A673 (cell line): Measurements from ENCODE around the gene ORAI3. TPM values are rescaled to one million over a fixed set of nuclear protein-coding genes. Genes with fewer than 3 reads are reported as not detected.

Source experiments
- BruUV-seq: library from RNA; stranded (reverse); fragments of 400-500 nt; replicated peaks from 2 replicates; lab custom pipeline; 2021; lab: Mats Ljungman, UMichigan
- CTCF ChIA-PET: fragments of 300-600 bp; sonication (Branson Sonifier 250); formaldehyde crosslinking; loops from one replicate; lab custom pipeline; 2022; ENCODE audit warnings: antibody characterized with exemption; lab: Charles Lee
- POLR2A ChIA-PET: fragments of 300-600 bp; sonication (Branson Sonifier 250); formaldehyde crosslinking; loops from one replicate; lab custom pipeline; 2022; ENCODE audit warnings: antibody characterized with exemption; ENCODE audit not compliant: low non-redundant PET; lab: Charles Lee
- DNase-seq: peaks from one replicate; pipeline ENCODE4 v3.0.0-alpha.2; 2015; ENCODE audit warnings: low spot score
- H3K27ac ChIP-seq: fragments of 200-600 bp; sonication (generic); 2 replicates; pipeline ENCODE4 v1.5.1; 2016; ENCODE audit warnings: mixed run types, low read depth, mild to moderate bottlenecking, mixed read lengths, antibody characterized with exemption, low read length; ENCODE audit not compliant: poor library complexity, severe bottlenecking
- H3K27me3 ChIP-seq: fragments of 200-600 bp; sonication (generic); replicated peaks from 2 replicates; pipeline ENCODE4 v1.6.1; 2017; ENCODE audit warnings: mixed run types, low read depth, mild to moderate bottlenecking, mixed read lengths, antibody characterized with exemption, low read length; ENCODE audit not compliant: insufficient read depth, poor library complexity
- H3K36me3 ChIP-seq: fragments of 200-600 bp; sonication (generic); 2 replicates; pipeline ENCODE4 v1.6.1; 2016; ENCODE audit warnings: mixed run types, mild to moderate bottlenecking, mixed read lengths, antibody characterized with exemption, low read length; ENCODE audit not compliant: insufficient read depth, poor library complexity, severe bottlenecking
- H3K4me1 ChIP-seq: fragments of 200-600 bp; sonication (generic); 2 replicates; pipeline ENCODE4 v1.6.1; 2017; ENCODE audit warnings: mixed run types, mild to moderate bottlenecking, mixed read lengths, antibody characterized with exemption, low read length; ENCODE audit not compliant: insufficient read depth, poor library complexity, severe bottlenecking
- H3K4me3 ChIP-seq: fragments of 200-600 bp; sonication (generic); 2 replicates; pipeline ENCODE4 v1.5.1; 2016; ENCODE audit warnings: low read depth, mixed run types, mild to moderate bottlenecking, mixed read lengths, low read length; ENCODE audit not compliant: poor library complexity, severe bottlenecking
- H3K9me3 ChIP-seq: fragments of 200-600 bp; sonication (generic); 2 replicates; pipeline ENCODE4 v1.6.1; 2016; ENCODE audit warnings: mixed run types, low read depth, mild to moderate bottlenecking, mixed read lengths, antibody characterized with exemption, low read length; ENCODE audit not compliant: poor library complexity, severe bottlenecking
- EZH2 ChIP-seq: fragments of 200-600 bp; sonication (generic); IDR thresholded peaks from 2 replicates; pipeline ENCODE4 v1.6.1; 2017; ENCODE audit warnings: borderline replicate concordance, low read depth, mild to moderate bottlenecking, mixed read lengths, antibody characterized with exemption, low read length; ENCODE audit not compliant: poor library complexity, severe bottlenecking
- intact Hi-C: fragments of 100-400 bp; cut with micrococcal nuclease; formaldehyde crosslinking; loops from one replicate; pipeline ENCODE4 v1.10.0; 2022; ENCODE audit not compliant: unreplicated experiment
- total RNA-seq: library from RNA; stranded (reverse); gene quantifications from 2 replicates; pipeline ENCODE4 v1.2.3, GENCODE V29; 2021
- TF ChIP-seq, protein P1 (sequence below): fragments of 300-800, 200-600 bp; sonication (generic); conservative IDR thresholded peaks from 2 replicates; pipeline ENCODE4 v1.5.1; 2017; ENCODE audit warnings: low read depth, mild to moderate bottlenecking, antibody characterized with exemption, low read length, moderate library complexity, mixed read lengths

ORAI3 gene
- total RNA-seq, 1 experiment from 2014 or later: 2.1 TPM

DNA sequence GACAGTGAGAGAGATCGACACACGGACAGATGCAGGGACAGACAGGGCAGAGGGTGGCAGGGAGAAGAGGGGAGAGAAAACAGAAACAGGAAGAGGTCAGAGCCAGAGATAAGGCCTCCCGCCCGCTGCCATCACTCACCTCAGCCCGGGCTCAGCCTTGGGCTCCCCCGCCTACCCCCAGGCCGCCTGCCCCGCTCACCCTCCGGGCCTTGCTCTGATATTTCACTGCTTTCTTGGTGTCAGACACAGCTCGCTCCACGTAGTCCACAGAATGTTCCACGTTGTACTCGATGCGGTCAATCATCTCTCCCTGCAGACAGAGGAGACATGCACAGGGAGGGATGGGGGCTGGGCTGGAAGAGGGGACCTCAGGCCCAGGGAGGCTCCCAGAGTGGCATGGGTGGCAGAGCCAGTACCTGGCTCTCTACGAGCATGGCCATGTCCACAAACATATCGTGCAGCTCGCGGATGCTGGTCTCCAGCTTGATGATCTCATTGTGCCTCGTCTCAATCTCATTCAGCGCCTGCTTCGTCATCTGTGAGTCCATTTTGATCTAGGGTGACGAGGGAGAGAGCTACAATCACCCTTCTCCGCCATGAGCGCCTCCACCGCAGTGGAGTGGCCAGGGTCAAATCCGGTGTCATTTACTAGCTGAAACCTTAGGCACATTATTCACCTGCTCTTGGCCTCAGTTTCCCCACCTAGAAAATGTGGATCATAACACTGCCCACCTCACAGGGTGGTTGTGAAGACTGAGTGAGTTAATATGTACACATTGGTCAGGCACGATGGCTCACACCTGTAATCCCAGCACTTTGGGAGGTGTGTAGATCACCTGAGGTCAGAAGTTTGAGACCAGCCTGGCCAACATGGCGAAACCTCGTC, 44.3 kb downstream of the ORAI3 start:
- no peaks in the 10 kb centered on the region for H3K4me1 ChIP-seq
- no peak for DNase-seq
- H3K27ac ChIP-seq: no peak overlapping the region
- no peak overlapping the region for H3K4me3 ChIP-seq
- H3K27me3 ChIP-seq: no peaks in the 10 kb centered on the region
- H3K36me3 ChIP-seq: no peaks in the 10 kb centered on the region
- no TSS peak for BruUV-seq
- CTCF ChIA-PET: no interaction called here
- POLR2A ChIA-PET: no interaction called here
- intact Hi-C loops: no loop called here
- no peaks in the 10 kb centered on the region for H3K9me3 ChIP-seq
- TF ChIP-seq, protein P1, sequence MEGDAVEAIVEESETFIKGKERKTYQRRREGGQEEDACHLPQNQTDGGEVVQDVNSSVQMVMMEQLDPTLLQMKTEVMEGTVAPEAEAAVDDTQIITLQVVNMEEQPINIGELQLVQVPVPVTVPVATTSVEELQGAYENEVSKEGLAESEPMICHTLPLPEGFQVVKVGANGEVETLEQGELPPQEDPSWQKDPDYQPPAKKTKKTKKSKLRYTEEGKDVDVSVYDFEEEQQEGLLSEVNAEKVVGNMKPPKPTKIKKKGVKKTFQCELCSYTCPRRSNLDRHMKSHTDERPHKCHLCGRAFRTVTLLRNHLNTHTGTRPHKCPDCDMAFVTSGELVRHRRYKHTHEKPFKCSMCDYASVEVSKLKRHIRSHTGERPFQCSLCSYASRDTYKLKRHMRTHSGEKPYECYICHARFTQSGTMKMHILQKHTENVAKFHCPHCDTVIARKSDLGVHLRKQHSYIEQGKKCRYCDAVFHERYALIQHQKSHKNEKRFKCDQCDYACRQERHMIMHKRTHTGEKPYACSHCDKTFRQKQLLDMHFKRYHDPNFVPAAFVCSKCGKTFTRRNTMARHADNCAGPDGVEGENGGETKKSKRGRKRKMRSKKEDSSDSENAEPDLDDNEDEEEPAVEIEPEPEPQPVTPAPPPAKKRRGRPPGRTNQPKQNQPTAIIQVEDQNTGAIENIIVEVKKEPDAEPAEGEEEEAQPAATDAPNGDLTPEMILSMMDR: no peak
- no peak for TF ChIP-seq EZH2

DNA sequence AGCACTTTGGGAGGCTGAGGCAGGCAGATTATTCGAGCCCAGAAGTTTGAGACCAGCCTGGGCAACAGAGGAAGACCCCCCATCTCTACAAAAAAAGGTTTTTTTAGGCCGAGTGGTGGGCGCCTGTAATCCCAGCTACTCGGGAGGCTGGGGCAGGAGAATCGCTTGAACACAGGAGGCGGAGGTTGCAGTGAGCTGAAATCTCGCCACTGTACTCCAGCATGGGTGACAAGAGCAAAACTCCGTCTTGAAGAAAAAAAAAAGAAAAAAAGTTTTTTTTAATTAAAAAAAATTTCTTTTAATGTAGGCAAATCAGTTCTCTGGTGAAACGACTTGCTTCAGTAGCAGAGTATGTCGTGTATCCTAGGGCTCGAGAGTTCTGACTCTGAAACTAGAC, 47.1 kb downstream of the ORAI3 start:
- no TSS peak for BruUV-seq
- Histone ChIP-seq H3K4me3 (no peak overlapping the region), H3K9me3 (no peaks in the 10 kb centered on the region), H3K36me3 (no peaks in the 10 kb centered on the region), H3K4me1 (no peaks in the 10 kb centered on the region), H3K27ac (no peak overlapping the region), H3K27me3 (no peaks in the 10 kb centered on the region)
- ChIA-PET POLR2A (no interaction called here), CTCF (no interaction called here)
- TF ChIP-seq, protein P1: no peak
- no peak for TF ChIP-seq EZH2
- intact Hi-C loops: loop anchor here (5.0 kb wide), 1 partner anchor 146 kb away; no protein-coding TSS in a partner anchor
- DNase-seq: no peak

DNA sequence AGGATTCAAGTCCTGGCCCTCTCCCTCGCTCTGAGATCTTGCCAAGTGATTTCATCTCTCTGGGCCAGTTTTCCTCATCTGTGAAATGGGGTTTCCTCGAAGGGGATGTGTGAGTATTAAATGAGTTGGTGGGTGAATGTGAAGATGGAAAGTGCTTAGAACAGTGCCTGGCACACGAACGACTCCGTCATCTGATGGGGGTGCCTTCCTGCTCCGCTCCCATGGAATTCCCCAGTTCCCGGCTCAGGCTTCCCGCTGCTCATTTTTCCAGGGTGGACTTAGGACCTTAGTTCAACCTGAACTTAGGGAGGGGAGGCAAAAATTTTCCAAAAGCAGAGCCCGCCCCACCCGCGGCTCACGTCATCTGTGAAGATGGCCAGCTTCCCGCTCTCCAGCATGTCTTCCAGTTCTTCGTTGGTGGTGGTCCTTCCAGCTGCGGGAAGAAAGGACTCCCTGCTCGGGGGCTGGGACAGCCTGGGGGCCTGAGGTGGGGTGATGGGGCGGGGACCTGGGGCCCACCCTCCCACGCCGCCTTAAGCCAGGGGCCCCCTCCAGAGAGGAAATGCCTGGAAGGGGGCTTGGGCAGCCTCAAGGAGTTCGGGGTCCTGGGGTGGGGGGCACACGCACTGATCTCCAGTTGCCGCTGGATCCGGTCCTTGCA, 47.6 kb downstream of the ORAI3 start:
- no peak for TF ChIP-seq EZH2
- TF ChIP-seq, protein P1: no peak
- Histone ChIP-seq H3K27me3 (no peaks in the 10 kb centered on the region), H3K36me3 (no peaks in the 10 kb centered on the region), H3K27ac (no peak overlapping the region), H3K9me3 (no peaks in the 10 kb centered on the region), H3K4me3 (peak overlapping the region; percentile 50), H3K4me1 (no peaks in the 10 kb centered on the region)
- intact Hi-C loops: loop anchor here (5.0 kb wide), 1 partner anchor 146 kb away; no protein-coding TSS in a partner anchor
- POLR2A ChIA-PET: no interaction called here
- BruUV-seq: no TSS peak
- CTCF ChIA-PET: interaction anchor here (1.0 kb wide), 1 partner anchor 12 kb away, joined by 5 read pairs; the partner anchor contains the start of gene HSD3B7
- DNase-seq: no peak
